ENCODE data around the gene CAMTA1.

DNA sequence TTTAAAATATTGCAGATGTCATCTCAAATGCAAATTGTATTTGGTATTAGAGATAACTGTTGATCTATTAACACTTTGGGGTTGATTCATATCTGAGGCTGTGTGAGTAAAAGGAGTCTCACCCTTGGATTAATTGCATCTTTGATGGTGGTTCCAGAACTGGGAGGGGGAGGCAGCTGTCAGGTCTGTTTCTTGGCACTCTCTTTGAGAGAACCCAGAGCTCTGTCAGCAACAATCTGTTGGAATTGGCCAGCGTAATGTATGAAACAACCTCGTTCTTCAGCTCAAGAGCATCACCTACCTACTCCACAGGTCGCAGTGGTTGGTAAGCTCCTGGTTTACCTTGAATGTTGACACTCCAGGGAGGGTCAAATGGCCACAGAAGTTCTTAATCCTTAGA, 424.1 kb downstream of the CAMTA1 start:
- TF ChIP-seq CTCF (IDR thresholded peaks at IDR 0.05), result no peak
- no peak for TF ChIP-seq EZH2 (IDR thresholded peaks at IDR 0.05)
- TF ChIP-seq EZH2phosphoT487 (IDR thresholded peaks at IDR 0.05), result no peak

Measured in neural progenitor cell (in vitro differentiated cells).